OCI-LY7 (cell line): ENCODE data around the gene DHODH.
"Not testable (repeated sequence)": the region's sequence is repeated elsewhere in the genome, so short reads cannot be mapped to it uniquely, and the experiment has no call there.

Source experiments
- EZH2phosphoT487 ChIP-seq: fragments of 200-600 bp; sonication (generic); IDR thresholded peaks from 2 replicates; pipeline ENCODE4 v1.6.1; 2018; ENCODE audit warnings: low read depth, borderline replicate concordance, mild to moderate bottlenecking, mixed run types, antibody characterized with exemption, low read length, moderate library complexity, mixed read lengths
- TF ChIP-seq, protein P1 (sequence below): fragments of 200-600 bp; sonication (generic); conservative IDR thresholded peaks from 2 replicates; pipeline ENCODE4 v1.5.1; 2014; ENCODE audit warnings: mild to moderate bottlenecking, antibody characterized with exemption, low read length, moderate library complexity, mixed read lengths

- TF ChIP-seq, protein P1, sequence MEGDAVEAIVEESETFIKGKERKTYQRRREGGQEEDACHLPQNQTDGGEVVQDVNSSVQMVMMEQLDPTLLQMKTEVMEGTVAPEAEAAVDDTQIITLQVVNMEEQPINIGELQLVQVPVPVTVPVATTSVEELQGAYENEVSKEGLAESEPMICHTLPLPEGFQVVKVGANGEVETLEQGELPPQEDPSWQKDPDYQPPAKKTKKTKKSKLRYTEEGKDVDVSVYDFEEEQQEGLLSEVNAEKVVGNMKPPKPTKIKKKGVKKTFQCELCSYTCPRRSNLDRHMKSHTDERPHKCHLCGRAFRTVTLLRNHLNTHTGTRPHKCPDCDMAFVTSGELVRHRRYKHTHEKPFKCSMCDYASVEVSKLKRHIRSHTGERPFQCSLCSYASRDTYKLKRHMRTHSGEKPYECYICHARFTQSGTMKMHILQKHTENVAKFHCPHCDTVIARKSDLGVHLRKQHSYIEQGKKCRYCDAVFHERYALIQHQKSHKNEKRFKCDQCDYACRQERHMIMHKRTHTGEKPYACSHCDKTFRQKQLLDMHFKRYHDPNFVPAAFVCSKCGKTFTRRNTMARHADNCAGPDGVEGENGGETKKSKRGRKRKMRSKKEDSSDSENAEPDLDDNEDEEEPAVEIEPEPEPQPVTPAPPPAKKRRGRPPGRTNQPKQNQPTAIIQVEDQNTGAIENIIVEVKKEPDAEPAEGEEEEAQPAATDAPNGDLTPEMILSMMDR: not testable (repeated sequence)
- TF ChIP-seq EZH2phosphoT487: not testable (repeated sequence)
These were observed 48.8 kb downstream of the DHODH start for GRCh38 chr16:72057313-72057712.
